ENCODE results near the gene GALR3.
A peak's percentile ranks its signal among the peaks of the same experiment; 100 is the strongest.

GALR3 gene

GRCh38 chr22:37803639-37804351 is 19.4 kb upstream of the GALR3 start:
- no peak for DNase-seq (ENCODE audit: low read depth)

GRCh38 chr22:37804352-37804880 is 18.8 kb upstream of the GALR3 start:
- DNase-seq (ENCODE audit: low read depth): no peak

GRCh38 chr22:37804881-37805809 is 18.0 kb upstream of the GALR3 start:
- DNase-seq (ENCODE audit: low read depth): no peak

- DNase-seq (ENCODE audit: low read depth): no peak
Measured at GRCh38 chr22:37805810-37806277, 17.3 kb upstream of the GALR3 start.

GRCh38 chr22:37806409-37807333 is 16.5 kb upstream of the GALR3 start:
- DNase-seq (ENCODE audit: low read depth): no peak

- DNase-seq (ENCODE audit: low read depth): peak; percentile 84
Measured at GRCh38 chr22:37807410-37808293, 15.5 kb upstream of the GALR3 start, which contains the start of gene GCAT. Gene GCAT (plus strand): TSS chr22:37807934. CDS start chr22:37807968, 34 bp downstream.

- no peak for DNase-seq (ENCODE audit: low read depth)
Measured at GRCh38 chr22:37808294-37808657, 14.9 kb upstream of the GALR3 start.

- DNase-seq (ENCODE audit: low read depth): no peak
Measured at GRCh38 chr22:37809672-37810333, 13.4 kb upstream of the GALR3 start.

- no peak for DNase-seq (ENCODE audit: low read depth)
Measured at GRCh38 chr22:37811867-37812266, 11.3 kb upstream of the GALR3 start.

GRCh38 chr22:37812869-37813678 is 10.1 kb upstream of the GALR3 start:
- DNase-seq (ENCODE audit: low read depth): no peak

- no peak for DNase-seq (ENCODE audit: low read depth)
Measured at GRCh38 chr22:37815593-37815992, 7.6 kb upstream of the GALR3 start.

GRCh38 chr22:37816543-37817180 is 6.5 kb upstream of the GALR3 start:
- DNase-seq (ENCODE audit: low read depth): no peak

GRCh38 chr22:37817705-37818408 is 5.3 kb upstream of the GALR3 start:
- no peak for DNase-seq (ENCODE audit: low read depth)

GRCh38 chr22:37818409-37819104 is 4.6 kb upstream of the GALR3 start:
- no peak for DNase-seq (ENCODE audit: low read depth)

GRCh38 chr22:37819105-37819433 is 4.1 kb upstream of the GALR3 start:
- DNase-seq (ENCODE audit: low read depth): no peak

- DNase-seq (ENCODE audit: low read depth): no peak
Measured at GRCh38 chr22:37820350-37820749, 2.8 kb upstream of the GALR3 start.

GRCh38 chr22:37822079-37822833 is 926 bp upstream of the GALR3 start:
- DNase-seq (ENCODE audit: low read depth): no peak
